NCI-H2081 (cell line): Measurements from ENCODE around the gene MMD.
"Not testable (repeated sequence)": the region's sequence is repeated elsewhere in the genome, so short reads cannot be mapped to it uniquely, and the experiment has no call there.

Experiments
- DNase-seq, 2 experiments: peaks; one replicate each; lab custom pipeline; 2025; lab: John Stamatoyannopoulos, UW

MMD gene

DNA sequence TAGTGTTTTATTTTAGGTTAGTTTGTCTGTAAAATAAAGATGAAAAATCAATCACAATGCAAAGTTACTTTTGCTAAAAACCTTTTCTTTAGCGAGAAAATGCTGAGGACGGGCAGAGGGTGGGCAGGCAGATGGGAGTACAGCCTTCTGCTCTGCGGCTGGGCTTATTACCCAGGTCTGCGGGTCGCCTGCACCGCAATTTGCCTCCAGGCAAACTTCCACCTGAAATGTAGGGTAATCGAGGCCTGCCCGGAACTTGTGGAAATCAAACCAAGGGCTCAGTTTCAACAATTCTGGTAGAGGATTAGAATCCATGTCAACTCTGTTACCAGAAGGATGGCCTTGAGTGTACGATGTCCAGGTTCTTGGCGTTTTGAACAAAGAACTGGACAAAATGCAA, 22.3 kb upstream of the MMD start:
- no peak for DNase-seq

DNA sequence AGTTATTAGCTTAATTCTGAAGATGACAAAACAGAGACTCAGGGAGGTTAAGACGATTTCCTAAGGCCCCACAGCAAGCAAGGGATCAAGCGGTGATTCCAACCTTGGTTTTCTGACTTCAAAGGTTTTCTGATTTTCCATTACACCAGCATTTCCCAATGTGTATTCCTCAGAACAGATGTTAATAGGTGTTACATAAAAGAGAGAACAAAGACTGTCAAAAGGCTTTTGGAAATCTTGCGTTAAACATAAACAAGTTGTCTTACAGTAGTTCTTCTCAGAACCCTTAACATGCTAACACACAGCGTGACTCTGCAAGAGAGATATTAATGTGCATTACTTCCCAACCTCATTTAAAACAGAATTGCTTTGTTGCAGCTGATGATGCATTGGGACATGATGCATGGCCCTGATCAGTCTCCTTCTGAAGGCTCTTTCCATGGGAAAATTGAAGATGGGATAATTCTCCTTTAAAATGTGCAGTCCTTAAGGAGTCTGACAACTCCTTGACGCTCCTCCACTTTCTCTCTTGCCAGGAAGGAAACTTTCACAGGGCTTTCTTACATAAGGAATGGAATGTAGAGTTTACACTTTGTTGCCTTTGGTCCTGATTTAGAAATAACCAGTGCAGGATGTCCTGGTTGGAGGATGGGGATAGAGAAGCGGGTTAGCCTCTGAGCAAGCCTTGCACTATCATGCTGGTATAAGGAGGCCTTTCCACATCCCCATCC, 21.5 kb upstream of the MMD start:
- no peak for DNase-seq

DNA sequence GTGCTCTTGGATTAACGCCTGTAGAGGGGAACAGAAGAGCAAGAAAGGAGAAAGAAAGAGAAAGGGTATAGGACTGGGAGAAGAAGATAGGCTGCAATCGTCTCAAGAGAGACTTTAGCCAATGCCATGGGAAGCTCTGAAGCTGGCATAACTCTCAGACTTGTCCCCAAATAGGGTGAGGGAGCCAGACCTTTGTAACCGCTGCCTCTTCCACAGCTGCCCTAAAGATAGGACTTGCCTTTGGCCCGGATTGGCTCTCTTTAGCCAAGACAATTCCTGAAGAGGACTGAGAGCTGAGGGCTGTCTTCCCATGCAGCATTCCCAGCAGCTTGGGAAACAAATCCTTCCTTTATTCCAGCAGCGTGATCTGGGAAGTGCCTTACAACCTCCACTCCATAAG, 20.8 kb upstream of the MMD start:
- DNase-seq: no peak

DNA sequence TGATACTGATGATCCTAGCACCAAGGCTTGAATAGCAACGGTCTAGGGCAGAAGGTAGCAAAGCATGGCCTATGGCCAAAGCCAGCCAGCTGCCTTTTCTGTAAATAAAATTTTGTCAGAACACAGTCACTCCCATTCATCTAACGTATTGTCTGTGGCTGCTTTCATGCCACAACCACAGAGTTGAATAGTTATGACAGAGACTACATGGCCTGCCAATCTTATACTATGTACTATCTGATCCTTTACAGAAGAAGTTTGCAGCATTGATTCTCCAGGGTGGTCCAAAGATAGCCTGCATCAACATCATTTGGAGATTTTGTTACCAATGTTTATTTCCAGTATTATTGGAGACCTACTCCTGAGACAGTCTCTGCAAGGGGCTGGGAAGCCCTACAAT, 19.9 kb upstream of the MMD start:
- DNase-seq: peak in 1 of 2 experiments; percentile 46

DNA sequence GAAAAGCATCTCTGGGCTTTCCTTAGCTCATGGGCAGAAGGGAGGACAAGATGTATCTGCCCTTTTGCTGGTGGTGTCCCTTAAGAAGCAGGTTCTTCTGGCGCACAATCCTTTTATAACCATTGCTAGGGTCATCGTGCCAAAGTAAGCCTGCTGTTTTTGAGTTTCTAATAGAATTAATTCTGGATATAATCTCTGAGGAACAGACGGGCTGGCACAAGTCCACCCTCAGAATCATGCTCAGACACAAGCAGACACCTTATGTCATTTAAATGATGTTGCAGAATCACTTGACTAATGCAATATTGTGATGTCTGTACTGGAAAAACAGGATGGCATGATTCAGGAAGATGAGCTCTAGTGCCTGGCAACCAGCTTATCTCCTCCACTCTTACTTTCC, 18.8 kb upstream of the MMD start:
- no peak for DNase-seq

DNA sequence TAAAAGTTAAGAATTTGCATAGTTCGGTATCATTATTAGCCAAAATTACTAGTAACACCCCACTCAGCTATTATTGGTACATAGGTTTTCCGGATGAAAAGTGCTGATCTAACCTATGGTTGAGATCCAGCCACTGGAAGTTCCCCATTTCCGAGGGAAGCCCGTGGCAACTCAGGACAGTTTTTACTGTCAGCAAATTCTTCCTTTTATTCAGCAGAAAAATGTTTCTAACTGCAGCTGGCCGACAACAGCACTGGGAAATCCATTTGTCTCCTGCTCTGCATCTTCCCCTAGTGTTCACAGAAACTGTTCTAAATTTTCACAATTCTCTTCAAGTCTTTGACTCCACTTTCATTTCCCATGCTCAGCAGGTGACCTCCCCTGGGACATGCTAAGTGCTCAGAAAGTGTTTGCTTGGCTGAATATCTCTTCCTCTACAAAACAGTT, 15.5 kb upstream of the MMD start:
- no peak for DNase-seq

DNA sequence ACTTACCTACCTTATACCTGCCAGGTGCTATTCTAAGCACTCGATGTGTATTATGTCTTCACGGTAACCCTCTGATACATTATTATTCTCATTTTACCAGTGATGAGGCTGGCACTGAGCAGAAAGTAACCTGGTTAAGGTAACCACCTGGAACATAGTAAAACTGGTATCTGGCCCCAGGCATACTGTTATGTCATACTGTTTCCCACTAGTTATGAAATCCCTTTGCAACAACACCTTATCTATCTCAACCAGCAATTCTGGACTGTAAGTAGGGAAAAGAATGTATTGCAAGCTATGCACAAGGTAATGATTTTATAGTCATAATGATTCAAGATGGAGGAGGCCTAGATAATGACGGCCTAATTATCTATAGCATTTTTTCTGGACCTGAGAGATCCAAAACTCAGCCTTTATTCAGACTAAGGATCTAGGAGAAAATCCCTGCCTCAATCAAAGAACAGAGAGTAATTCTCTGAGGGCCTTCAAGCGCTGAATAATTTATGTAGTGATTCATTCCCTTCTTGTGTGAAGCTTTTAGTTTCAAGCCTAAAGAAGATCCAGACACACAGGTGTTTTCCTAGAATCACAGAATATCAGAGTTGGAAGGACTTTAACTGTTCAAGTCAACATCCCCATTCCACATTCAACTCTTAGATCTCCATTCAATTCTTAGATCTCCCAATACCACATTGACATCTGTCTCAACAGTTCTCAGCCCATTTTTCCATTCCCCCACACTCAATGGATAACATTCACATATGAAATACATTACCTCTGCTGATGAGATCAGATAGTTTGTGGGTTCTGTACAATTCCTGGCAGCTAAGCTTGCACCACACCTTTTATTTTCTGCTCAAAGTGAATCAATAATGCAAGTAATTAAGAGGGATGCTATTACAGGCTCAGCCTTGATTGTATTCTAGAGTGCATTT, 14.9 kb upstream of the MMD start:
- DNase-seq: no peak

DNA sequence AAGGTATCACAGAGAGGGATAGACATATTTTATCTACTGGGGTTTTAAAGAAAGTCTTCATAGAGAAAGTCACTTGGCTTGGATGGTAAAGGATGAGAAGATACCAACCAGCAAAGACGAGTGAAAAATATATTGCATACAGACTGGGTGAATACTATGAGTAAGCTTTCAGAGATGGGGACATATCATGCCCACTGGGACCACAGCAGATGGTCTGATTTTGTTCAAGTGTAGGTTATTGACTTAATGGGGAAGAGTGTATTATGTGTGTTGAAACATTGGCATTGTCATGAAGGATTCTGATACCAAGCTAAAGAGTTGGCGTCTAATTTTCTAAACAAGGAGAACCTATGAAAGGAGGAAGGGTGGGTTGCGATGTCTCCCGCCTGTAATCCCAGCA, 13.8 kb upstream of the MMD start:
- no peak for DNase-seq

DNA sequence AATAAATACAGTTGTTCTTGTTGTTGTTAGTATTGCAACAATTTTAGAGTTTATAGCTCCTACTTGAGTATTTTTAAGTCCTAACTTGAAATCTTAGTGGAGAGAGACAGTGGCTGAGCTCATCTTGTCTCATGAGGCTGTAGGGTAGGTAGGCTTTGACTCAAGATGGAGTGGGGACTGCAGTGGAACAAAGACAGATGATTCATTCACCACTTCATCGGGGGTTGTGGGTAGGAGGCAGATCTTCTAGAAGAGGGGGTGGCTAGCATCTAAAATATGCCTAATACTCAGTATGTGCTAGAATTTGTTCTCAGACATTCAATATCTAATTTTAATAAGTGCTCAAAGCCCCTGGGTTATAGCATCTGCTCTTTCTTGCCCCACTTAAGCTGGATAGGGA, 13.1 kb upstream of the MMD start:
- DNase-seq: no peak

DNA sequence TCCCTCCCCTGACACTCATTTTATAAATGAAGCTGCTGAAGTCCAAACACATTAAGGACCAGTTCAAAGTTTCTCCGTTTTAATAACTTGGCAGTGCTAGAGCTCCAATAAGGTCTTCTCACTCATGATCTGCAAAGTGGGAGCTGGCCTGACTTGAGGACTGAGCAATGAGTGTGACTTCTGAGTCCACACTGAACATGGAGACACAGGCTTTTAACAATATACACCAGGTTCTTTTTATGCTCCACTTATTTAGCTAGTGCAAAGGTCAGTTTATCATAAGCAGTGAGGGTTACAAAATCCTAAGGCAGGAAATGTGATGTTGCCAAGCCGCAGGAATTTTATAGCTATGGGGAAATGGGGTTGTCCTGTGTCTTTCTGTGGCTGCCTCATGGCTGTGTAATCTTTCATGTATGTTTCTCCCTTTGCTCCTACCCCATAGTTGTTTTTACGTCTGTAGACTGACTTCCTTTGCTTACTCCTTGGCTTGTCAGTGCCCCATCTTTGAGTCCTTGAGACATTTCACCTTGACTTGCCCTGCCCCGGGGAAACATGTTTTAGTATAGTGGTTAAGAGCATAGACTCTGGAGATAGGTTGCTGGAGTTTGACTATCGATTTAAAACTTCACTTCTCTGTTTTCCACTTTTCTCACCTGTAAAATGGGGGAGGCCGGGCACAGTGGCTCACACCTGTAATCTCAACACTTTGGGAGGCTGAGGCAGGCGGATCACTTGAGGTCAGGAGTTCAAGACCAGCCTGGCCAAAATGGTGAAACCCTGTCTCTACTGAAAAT, 12.2 kb upstream of the MMD start:
- DNase-seq: no peak

DNA sequence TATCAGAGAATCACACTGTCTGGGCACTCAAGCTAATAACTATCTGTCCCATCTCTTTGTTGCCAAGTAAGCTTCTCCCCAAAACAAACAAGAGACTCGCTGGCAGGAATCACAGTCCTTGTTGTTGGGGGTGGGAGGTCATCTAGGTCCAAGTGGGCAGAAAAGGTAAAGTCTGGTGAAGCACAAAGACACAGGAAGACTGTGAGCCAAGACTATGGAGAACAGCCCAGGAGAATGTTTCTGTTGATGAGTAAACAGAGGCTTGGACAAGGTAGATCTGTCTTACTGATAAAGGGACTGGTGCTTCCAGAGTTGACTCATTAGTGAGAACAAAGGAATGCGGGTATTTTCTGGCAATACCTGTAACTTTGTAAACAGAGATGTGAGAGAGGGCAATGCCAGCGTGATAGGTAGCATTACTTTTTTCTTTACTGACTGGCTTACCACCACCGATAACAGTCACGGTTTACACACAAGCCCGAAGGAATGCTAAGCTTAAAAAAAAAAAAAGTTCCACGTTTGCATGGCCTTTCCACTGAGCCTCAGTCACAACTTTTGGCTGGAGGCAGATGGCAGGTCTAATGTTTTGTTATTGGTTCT, 11.5 kb upstream of the MMD start:
- no peak for DNase-seq

DNA sequence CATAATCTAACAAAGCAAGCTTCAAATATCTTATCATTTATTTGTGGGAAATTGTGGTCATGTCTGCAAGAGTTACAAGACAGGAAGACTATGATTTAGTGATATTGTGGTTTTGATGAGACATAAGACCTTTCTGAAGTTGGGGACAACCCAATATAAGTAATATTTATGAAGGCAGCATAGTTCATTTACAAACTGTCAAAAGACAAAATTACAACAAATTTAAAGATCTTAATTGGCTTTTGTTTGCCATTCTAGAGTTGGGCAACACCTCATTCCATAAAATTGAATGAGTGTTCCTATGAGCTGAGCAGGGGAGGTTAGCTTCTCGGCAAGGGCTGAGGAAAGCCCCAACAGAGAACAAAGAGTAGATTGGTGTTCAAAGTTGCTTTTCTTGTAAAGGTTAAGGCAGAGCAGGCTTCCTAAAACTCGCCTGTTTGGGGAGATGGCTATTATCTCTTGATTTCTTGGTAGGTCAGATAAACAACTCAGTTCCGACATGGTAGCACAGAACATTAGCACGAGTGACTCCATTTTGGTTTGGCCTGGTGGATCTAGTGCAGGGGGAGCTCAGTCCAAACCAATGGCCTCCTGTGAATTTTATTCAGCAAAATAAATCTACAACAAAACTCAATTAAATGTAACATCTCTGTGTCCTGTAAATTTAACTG, 10.9 kb upstream of the MMD start:
- DNase-seq: no peak

DNA sequence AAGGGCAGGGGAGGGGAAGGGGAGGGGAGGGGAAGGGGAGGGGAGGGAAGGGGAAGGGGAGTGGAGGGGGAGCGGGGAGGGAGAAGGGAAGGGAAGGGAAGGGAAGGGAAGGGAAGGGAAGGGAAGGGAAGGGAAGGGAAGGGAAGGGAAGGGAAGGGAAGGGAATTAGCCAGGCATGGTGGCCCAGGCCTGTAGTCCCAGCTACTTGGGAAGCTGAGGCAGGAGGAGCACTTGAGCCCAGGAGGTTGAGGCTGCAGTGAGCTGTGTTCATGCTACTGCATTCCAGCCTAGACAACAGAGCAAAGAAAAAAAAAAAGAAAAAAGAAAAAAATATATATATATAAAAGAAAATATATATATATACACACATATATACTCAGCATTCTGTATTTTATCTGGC, 10.3 kb upstream of the MMD start:
- not testable (repeated sequence) for DNase-seq

DNA sequence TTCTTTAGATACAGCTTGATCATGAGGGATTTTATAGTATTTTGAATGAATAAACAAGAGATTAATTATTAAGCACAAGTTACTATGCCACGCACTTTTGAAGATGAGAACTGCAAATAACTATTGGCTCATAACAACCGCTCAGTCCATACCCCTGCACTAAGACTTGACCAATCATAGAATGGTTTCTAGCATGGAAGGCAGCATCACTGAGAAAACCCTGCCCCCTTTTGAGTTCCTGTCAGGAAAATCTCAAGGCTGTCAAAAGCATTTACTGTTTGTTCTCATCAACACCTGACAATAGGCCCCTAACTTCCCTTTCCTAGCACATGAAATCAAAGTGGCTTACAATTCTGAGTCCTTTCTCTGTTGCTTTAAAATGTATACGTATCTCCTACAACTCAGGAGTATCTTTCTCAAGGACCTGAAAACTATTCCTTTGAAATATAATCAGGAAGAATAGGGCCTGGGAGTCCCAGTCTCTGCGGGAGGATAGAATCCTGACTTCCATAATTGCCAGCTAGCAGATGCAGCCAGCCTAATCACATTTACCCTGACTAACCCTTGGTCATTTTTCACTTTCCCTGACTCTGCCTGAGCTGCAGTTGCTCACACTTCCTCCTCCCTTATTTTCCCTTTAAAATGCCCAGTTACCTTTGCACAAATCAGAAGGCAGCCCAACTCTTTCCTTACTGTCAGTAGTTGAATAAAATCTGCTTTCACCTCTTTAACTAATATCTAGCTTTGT, 9.1 kb upstream of the MMD start:
- DNase-seq: no peak

DNA sequence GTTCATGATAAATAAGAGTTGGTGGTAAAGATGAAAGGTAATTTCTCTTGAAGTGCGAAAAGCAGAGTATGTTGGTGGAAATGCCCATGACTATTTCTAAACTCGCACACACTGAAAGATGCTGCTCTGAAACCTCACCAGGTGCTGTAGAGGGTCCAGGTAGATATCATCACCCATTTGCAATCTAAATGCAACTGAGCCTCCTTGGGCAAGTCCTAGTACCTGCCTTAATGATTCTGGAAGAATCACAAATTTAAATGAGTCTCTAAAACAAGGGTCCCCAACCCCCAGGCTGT, 5.9 kb upstream of the MMD start:
- no peak for DNase-seq

DNA sequence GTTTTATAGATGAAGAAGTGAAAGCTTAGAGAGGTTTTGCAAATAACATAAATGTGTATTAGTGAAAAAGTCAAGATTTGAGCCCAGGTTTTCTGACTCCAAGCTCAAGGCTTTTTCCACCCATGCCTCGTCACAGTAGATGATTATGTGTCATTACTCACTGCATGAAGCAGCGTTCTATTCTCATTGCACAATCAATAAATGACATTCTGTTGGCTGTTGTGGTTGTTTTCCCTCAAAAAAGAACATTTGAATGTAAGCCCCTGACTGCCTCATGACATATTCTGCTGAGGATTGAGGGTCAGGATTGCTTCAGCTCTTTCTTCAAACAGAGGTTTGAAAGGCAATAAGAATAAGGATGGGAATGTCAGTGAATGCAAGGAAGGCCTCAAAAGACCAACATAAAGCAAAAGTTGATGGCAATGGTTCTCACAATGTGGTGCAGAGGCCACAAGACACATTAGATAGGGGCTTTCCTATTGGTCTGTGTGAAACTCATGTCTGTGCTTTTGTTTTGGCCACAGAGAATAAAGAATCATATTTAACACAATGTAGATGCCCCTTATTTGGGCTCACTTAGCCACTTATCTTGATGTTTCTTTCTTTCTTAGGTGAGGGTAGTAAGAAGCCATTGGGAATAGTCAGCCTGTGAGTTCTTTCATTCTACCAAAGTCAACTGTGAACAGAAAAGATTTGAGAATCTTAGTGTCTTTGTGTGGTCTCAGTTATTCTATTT, 5.4 kb upstream of the MMD start:
- DNase-seq: no peak

DNA sequence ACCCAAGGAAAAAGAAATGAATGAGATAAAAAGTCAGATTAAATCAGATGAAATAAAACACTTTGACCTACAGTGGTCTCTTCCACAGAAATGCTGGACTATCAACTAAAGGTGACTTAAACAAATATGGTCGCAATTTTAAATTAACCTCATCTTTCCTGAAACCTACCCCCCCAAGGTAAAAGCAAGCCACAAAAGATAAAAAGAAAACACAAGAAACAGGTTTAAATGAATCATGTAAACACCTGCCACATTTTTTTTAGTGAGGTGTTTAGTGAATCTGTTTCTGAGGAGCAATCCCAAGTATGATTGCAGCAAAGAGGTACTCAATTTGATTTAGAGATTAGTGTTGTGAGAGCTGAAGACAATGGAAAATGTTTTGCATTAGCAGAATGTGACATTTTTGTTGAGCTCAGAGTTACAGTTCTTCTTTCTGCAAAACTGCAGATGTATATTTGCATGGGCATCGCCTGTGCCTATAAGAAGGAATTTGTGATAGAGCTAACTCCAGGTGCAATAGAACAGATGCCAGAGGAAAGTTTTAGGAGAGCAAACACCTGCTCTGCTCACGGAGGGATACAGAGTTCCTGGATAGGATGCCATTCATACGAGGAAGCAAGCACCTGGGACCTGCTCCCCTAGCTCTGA, 3.4 kb upstream of the MMD start:
- DNase-seq: no peak

DNA sequence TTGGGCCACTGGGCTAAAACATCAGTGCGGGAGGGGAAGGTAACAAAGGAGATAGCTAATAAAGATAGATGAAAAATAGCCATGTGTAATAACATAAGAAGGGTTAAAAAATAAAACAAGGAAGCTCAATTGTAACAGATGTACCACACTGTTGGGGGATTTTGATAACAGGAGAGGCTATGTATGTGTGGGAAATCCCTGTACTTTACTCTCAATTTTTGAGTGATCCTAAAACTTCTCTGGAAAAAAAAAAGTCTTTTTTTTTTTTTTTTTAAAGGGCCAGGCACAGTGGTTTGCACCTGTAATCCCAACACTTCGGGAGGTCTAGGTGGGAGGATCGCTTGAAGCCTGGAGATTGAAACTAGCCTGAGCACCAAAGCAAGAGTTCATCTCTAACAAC, 1.9 kb upstream of the MMD start:
- no peak for DNase-seq

DNA sequence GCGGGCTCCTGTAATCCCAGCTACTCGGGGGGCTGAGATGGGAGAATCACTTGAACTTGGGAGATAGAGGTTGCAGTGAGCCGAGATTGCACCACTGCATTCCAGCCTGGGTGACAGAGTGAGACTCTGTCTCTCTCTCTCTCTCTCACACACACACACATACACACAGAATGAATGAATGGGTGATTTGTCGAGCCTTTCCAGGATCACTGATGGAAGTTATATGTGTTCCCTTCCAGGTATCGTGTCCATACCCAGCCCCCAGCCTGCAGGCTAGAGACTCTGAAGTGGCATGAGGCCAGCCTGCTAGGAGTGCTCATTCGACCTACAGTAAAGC, 1.2 kb upstream of the MMD start:
- not testable (repeated sequence) for DNase-seq

DNA sequence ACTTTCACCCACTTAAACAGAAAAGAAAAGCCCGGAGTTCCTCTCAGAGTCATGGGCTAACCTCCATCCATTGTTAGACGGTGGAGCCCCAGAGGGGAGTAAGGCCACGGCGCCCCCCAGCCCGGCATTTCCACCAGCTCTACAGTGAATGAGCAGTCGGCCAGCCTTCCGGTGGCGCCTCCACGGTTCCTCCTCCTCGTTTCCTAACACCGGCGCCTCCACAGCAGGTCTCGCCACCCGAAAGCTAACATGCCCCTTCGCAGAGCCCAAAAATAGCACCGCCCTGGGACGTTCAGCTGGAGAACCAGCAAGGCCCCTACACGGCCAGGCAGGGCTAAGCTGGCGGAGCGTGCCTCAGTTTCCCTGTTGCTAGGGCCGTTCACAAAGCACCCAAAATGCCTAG, 858 bp downstream of the MMD start:
- peak in 1 of 2 experiments; percentile 51 for DNase-seq
